DND-41 (cell line): ENCODE measurements around the gene CHAMP1.

Source experiments
- ATAC-seq: fragments of 200-7000 bp; cut with Tn5 transposase; 3 replicates; pipeline ENCODE4 v1.9.1; 2021; ENCODE audit warnings: low read depth; ENCODE audit not compliant: insufficient read depth
- DNase-seq: peaks from one replicate; pipeline ENCODE4 v3.0.0-alpha.2; 2020
- H2AFZ ChIP-seq: 2 replicates; pipeline ENCODE4 v1.6.0; 2012; ENCODE audit warnings: low read depth, low read length
- H3K27ac ChIP-seq: 2 replicates; pipeline ENCODE4 v1.5.1; 2012; ENCODE audit warnings: low read length, inconsistent platforms
- H3K27me3 ChIP-seq: fragments of 200-600 bp; sonication (generic); 2 replicates; pipeline ENCODE4 v1.6.0; 2012; ENCODE audit warnings: low read length, mild to moderate bottlenecking, inconsistent platforms; ENCODE audit not compliant: insufficient read depth, poor library complexity
- H3K36me3 ChIP-seq: 2 replicates; pipeline ENCODE4 v1.5.1; 2012; ENCODE audit warnings: low read length, inconsistent platforms; ENCODE audit not compliant: insufficient read depth
- H3K4me1 ChIP-seq: 2 replicates; pipeline ENCODE4 v1.5.1; 2012; ENCODE audit warnings: mild to moderate bottlenecking, low read length; ENCODE audit not compliant: insufficient read depth
- H3K4me2 ChIP-seq: 2 replicates; pipeline ENCODE4 v1.6.0; 2012; ENCODE audit warnings: mild to moderate bottlenecking, moderate library complexity, low read length, inconsistent platforms; ENCODE audit not compliant: insufficient read depth
- H3K4me3 ChIP-seq, 2 experiments: fragments of 200-600 bp in 1 of 2; shearing (Covaris generic) in 1 of 2; 2 replicates each; pipeline ENCODE4 v1.5.1; 2012 to 2016; ENCODE audit warnings: inconsistent platforms in 2 of 2, low read length in 2 of 2, mild to moderate bottlenecking in 2 of 2, low read depth in 1 of 2, moderate library complexity in 1 of 2
- H3K79me2 ChIP-seq: 2 replicates; pipeline ENCODE4 v1.6.0; 2012; ENCODE audit warnings: low read length, inconsistent platforms; ENCODE audit not compliant: insufficient read depth
- H3K9ac ChIP-seq: 2 replicates; pipeline ENCODE4 v1.6.0; 2012; ENCODE audit warnings: low read depth, mild to moderate bottlenecking, inconsistent platforms, low read length, moderate library complexity
- H3K9me3 ChIP-seq: 2 replicates; pipeline ENCODE4 v1.5.1; 2012; ENCODE audit warnings: low read length, moderate library complexity, mild to moderate bottlenecking, inconsistent platforms; ENCODE audit not compliant: insufficient read depth, severe bottlenecking
- H4K20me1 ChIP-seq: 2 replicates; pipeline ENCODE4 v1.6.0; 2012; ENCODE audit warnings: low read length; ENCODE audit not compliant: insufficient read depth
- CTCF ChIP-seq: IDR thresholded peaks from 2 replicates; pipeline ENCODE4 v1.5.1; 2012; ENCODE audit warnings: borderline replicate concordance, low read length, moderate library complexity, mild to moderate bottlenecking; ENCODE audit not compliant: poor library complexity, severe bottlenecking; ENCODE audit errors: extremely low read depth
- EZH2 ChIP-seq: IDR thresholded peaks from 3 replicates; pipeline ENCODE4 v1.6.1; 2012; ENCODE audit warnings: borderline replicate concordance, low read depth, mild to moderate bottlenecking, moderate library complexity, low read length, inconsistent platforms; ENCODE audit not compliant: severe bottlenecking

CHAMP1 gene

DNA sequence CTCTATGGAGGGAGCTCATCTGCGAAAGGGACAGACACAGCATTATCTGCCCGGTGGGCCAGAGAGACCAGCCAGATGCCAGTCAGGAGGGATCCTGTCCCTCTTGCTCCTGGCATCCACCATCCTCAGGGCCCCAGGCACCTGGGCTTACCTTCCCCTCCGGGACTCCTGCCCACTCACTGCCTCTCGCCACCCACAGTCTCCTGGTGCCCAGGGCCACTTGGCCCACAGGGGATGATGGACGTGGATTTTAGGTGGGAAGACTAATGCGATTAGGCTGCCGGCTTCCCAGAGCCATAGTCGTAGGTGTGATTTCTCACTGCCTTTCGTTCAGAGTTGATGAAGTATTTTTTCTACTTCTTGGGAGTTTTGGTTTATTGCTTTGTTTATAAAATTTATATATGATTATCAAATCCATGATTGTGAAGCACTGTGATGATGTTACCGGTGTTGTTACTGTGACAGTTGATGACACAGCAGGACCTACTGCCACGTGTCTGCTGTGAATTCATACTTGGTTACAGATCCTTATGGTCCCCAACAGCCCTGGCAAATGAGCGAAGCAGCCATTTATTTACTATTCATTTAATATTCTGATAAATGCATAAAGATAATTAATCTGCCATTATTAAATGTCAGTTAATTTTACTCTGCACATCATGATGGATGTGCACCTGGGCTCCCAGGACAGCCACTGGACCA, 14.5 kb upstream of the CHAMP1 start:
- Histone ChIP-seq H3K9me3 (no peaks in the 10 kb centered on the region), H3K27ac (no peak overlapping the region), H2AFZ (no peak overlapping the region), H4K20me1 (peaks cover 4% of the 10 kb centered on the region; the same call in 1 of the 2 replicates), H3K36me3 (peaks cover 73% of the 10 kb centered on the region), H3K27me3 (no peaks in the 10 kb centered on the region), H3K4me2 (no peak overlapping the region), H3K9ac (no peak overlapping the region), H3K4me3 (no peak overlapping the region), H3K79me2 (peaks cover 3% of the 10 kb centered on the region; the same call in 1 of the 2 replicates), H3K4me1 (no peaks in the 10 kb centered on the region)
- DNase-seq (no peak), ATAC-seq (no peak)
- TF ChIP-seq CTCF (no peak), EZH2 (no peak)

DNA sequence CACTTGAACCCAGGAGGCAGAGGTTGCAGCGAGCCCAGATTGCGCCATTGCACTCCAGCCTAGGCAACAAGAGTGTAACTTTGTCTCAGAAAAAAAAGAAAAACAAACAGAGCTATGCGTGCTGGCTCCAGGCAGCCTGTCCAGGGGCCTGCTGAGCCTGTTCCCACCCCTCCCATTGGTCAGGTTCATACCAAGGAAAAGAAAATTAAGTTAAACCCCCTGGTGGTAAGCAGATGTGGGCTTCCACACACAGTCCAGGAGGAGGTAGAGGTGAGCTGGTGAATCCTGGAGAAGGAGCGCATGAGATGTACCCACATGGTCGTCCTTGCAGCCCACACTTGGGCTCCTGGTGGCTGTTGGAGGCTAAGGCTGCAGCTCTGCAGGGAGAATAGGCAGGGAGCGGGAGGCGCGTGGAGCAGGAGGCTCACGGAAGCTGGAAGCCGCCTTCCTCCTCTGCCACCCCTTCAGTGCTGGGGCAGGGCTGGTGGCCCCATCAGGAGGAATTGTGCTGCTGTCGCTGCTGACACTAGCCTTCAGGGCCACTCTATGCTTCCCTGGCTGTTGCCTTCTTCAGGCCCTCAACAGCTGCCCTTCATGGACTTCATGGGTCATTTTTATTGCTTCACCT, 10.5 kb upstream of the CHAMP1 start:
- Histone ChIP-seq H2AFZ (no peak overlapping the region), H3K27ac (no peak overlapping the region), H3K4me2 (no peak overlapping the region), H3K4me3 (no peak overlapping the region), H3K36me3 (peaks cover 62% of the 10 kb centered on the region), H3K9ac (no peak overlapping the region), H3K79me2 (no peaks in the 10 kb centered on the region), H3K9me3 (no peaks in the 10 kb centered on the region), H3K4me1 (no peaks in the 10 kb centered on the region), H3K27me3 (no peaks in the 10 kb centered on the region), H4K20me1 (no peaks in the 10 kb centered on the region)
- ATAC-seq (no peak), DNase-seq (no peak)
- TF ChIP-seq CTCF, result no peak

DNA sequence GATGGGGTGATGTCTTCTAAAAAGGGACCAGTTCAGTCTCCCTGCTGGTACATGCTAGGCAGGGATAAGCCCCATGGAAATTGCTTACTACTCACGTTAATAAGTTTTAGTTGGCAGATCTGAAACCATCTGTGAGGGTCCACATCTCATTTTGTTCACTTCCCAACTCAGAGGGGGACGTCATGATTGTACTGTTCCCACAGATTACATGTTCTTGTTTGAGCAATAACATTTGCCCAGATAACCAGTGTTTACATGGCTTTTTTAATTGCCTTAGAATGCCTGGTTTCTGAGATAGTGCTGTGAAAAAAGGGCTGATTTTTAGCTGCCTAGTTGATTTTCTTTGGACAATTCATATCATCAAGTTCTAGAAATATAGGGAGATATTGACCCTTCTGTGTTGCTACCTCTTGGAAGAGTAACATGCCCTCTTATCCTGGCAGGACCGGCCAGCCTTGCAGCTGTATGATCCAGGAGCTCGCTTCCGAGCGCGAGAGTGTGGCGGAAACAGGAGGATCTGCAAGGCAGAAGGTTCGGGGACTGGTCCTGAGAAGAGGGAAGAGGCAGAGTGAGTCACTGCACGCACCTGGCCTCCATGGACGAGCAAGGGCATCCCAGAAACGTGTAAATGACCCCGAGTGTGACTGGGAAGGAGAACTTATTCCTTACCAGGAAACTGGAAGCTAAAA, 9.8 kb upstream of the CHAMP1 start:
- Histone ChIP-seq H3K9ac (no peak overlapping the region), H3K79me2 (no peaks in the 10 kb centered on the region), H3K36me3 (peaks cover 55% of the 10 kb centered on the region), H3K4me2 (no peak overlapping the region), H3K9me3 (no peaks in the 10 kb centered on the region), H2AFZ (no peak overlapping the region), H3K27me3 (no peaks in the 10 kb centered on the region), H3K27ac (no peak overlapping the region), H4K20me1 (no peaks in the 10 kb centered on the region), H3K4me1 (no peaks in the 10 kb centered on the region), H3K4me3 (no peak overlapping the region)
- no peak for TF ChIP-seq EZH2
- TF ChIP-seq CTCF, result no peak
- DNase-seq, result no peak
- ATAC-seq, result no peak
